Nephron (organoid): ENCODE measurements around the gene ANO3.

Experiments
- H3K27ac Mint-ChIP-seq, 3 experiments: 2 replicates each; pipeline ENCODE4 v1.8.0; 2020; ENCODE audit warnings: mixed read lengths in 3 of 3, mild to moderate bottlenecking in 2 of 3, moderate library complexity in 1 of 3
- H3K27me3 Mint-ChIP-seq: 2 replicates; pipeline ENCODE4 v1.8.0; 2021; ENCODE audit warnings: low read depth, mild to moderate bottlenecking, moderate library complexity, mixed read lengths
- H3K36me3 Mint-ChIP-seq: 2 replicates; pipeline ENCODE4 v1.8.0; 2020; ENCODE audit warnings: low read depth, mixed read lengths
- H3K4me1 Mint-ChIP-seq: 2 replicates; pipeline ENCODE4 v1.8.0; 2020; ENCODE audit warnings: mixed read lengths
- H3K4me3 Mint-ChIP-seq, 3 experiments: 2 replicates each; pipeline ENCODE4 v1.8.0; 2020; ENCODE audit warnings: mild to moderate bottlenecking in 3 of 3, mixed read lengths in 3 of 3, moderate library complexity in 2 of 3
- H3K9me3 Mint-ChIP-seq: 2 replicates; pipeline ENCODE4 v1.8.0; 2020; ENCODE audit warnings: mixed read lengths
- TF ChIP-seq, protein P1 (sequence below), 3 experiments: fragments of 200-600 bp; sonication (generic); IDR thresholded peaks; one replicate each; pipeline ENCODE4 v1.5.0; 2021; ENCODE audit warnings: antibody characterized with exemption in 3 of 3; ENCODE audit not compliant: unreplicated experiment in 3 of 3

Gene ANO3

GRCh38 chr11:26537341-26537740 is 205.4 kb downstream of the ANO3 start:
- TF ChIP-seq, protein P1, sequence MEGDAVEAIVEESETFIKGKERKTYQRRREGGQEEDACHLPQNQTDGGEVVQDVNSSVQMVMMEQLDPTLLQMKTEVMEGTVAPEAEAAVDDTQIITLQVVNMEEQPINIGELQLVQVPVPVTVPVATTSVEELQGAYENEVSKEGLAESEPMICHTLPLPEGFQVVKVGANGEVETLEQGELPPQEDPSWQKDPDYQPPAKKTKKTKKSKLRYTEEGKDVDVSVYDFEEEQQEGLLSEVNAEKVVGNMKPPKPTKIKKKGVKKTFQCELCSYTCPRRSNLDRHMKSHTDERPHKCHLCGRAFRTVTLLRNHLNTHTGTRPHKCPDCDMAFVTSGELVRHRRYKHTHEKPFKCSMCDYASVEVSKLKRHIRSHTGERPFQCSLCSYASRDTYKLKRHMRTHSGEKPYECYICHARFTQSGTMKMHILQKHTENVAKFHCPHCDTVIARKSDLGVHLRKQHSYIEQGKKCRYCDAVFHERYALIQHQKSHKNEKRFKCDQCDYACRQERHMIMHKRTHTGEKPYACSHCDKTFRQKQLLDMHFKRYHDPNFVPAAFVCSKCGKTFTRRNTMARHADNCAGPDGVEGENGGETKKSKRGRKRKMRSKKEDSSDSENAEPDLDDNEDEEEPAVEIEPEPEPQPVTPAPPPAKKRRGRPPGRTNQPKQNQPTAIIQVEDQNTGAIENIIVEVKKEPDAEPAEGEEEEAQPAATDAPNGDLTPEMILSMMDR (IDR thresholded peaks at IDR 0.05; ENCODE audit: unreplicated experiment in 3 of 3) = no peak
- Mint-ChIP-seq H3K27me3 (no peaks in the 10 kb centered on the region), H3K9me3 (no peaks in the 10 kb centered on the region), H3K36me3 (peaks cover 4% of the 10 kb centered on the region), H3K27ac (no peak overlapping the region), H3K4me1 (no peaks in the 10 kb centered on the region), H3K4me3 (no peak overlapping the region)

DNA sequence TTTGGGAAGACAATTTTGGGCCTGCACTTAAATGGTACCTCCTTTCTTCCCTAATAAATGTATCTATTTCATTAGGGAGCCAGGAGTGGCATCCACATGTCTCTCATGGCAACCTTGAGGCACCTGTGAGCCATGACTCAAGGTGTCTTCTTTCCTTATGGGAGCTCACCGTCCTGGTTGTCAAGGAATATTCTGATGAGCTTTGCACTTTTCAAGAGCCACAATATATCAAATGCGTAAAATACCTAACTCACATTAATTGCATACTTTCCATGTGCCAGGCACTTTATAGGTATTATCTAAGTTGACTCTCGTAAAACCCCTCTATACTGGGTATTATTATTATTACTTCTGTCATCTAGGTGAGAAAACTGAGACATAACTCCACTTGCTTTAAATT is 207.6 kb downstream of the ANO3 start:
- peaks cover 4% of the 10 kb centered on the region for H3K9me3 Mint-ChIP-seq
- TF ChIP-seq, protein P1 (IDR thresholded peaks at IDR 0.05; ENCODE audit: unreplicated experiment in 3 of 3) = no peak
- no peaks in the 10 kb centered on the region for H3K27me3 Mint-ChIP-seq
- peaks cover 4% of the 10 kb centered on the region for H3K36me3 Mint-ChIP-seq
- no peak overlapping the region for H3K27ac Mint-ChIP-seq
- no peaks in the 10 kb centered on the region for H3K4me1 Mint-ChIP-seq
- H3K4me3 Mint-ChIP-seq = no peak overlapping the region

DNA sequence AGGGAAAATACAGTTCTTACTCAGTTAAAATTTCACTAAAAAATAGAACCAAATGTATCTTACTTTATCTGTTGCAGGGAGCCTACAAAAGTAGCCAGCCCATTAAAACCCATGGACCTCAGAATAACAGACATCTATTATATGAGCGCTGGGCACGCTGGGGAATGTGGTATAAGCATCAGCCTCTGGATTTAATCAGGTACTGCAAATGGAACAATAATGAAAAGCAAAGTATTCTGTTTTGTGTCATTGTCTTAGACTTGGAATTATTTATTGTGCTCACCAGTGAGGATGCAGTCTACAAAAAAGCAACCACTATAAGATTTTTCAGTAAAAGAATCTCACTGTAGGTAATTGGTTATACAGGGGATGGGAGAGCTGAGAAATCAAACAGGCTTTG is 209.9 kb downstream of the ANO3 start:
- peaks cover 4% of the 10 kb centered on the region for H3K9me3 Mint-ChIP-seq
- no peaks in the 10 kb centered on the region for H3K4me1 Mint-ChIP-seq
- no peak overlapping the region for H3K27ac Mint-ChIP-seq
- H3K27me3 Mint-ChIP-seq = no peaks in the 10 kb centered on the region
- H3K4me3 Mint-ChIP-seq = no peak overlapping the region
- H3K36me3 Mint-ChIP-seq = peaks cover 4% of the 10 kb centered on the region
- TF ChIP-seq, protein P1 (IDR thresholded peaks at IDR 0.05; ENCODE audit: unreplicated experiment in 3 of 3) = no peak

DNA sequence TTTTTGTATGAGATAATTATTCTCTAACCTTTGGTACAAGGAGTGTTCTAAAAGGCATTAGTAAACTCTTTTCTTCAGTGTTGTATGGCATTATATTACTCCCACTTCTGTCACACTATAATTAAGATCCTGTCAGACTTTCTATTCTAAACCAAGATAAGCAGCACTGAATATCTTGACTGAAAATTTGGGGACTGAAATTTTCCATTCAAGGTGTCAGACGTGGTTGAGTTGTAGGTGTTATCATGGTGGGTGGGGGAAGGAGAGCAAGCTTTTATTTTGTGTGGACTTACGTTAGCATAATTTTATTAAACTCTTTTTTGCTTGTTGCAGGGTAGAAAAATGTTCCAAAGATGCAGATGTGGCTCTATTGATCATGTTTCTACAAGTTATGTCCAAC is 217.2 kb downstream of the ANO3 start:
- Mint-ChIP-seq H3K4me3 (no peak overlapping the region), H3K36me3 (no peaks in the 10 kb centered on the region), H3K9me3 (no peaks in the 10 kb centered on the region), H3K4me1 (no peaks in the 10 kb centered on the region), H3K27me3 (peaks cover 4% of the 10 kb centered on the region), H3K27ac (no peak overlapping the region)
- TF ChIP-seq, protein P1 (IDR thresholded peaks at IDR 0.05; ENCODE audit: unreplicated experiment in 3 of 3) = no peak

DNA sequence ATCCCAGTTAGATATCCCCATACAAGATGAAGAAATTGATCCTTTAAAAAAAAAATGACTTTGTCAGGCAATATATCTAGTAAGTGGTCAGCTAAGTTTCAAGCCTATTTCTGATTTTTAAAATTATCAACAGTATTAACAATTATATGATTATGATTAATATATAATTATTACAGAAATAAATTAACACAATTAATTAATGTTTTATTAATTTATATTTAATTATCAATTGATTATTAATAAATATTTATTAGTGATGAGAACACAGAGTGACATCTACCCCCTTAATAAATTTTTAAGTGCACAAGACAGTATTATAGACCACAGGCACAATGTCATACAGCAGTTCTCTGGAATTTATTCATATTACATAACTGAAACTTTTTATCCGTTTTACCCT is 218.1 kb downstream of the ANO3 start:
- Mint-ChIP-seq H3K4me3 (no peak overlapping the region), H3K27me3 (peaks cover 4% of the 10 kb centered on the region), H3K4me1 (no peaks in the 10 kb centered on the region), H3K9me3 (no peaks in the 10 kb centered on the region), H3K36me3 (no peaks in the 10 kb centered on the region), H3K27ac (no peak overlapping the region)
- TF ChIP-seq, protein P1 (IDR thresholded peaks at IDR 0.05; ENCODE audit: unreplicated experiment in 3 of 3) = no peak

DNA sequence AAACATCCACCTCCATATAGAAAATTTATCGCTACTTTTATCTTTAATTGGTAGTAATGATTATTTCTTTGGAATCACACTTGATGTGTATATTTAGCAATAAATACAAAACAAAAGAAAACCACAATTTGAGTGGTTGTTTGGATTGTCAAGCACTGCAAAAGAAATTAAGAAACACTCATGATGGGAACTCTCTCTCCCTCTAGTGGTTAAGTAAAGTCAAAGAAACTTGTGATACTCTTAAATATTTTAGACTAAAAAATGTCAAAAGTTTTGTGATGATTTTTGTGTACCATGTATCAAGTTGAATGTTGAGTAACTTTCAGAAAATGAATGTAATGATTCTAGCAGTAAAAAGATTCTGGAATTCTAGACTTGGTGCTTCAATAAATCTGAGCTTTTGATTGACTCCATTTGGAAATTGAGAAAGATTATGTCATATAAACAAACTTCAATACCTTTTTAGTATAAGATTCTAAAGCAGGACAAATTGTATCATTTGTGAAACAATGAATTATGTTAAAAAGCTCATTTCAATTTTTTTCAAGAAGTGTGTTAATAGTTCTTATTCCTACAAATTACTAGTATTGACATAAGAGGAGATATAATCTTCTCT is 219.4 kb downstream of the ANO3 start:
- Mint-ChIP-seq H3K4me1 (no peaks in the 10 kb centered on the region), H3K36me3 (no peaks in the 10 kb centered on the region), H3K4me3 (no peak overlapping the region), H3K27ac (no peak overlapping the region), H3K27me3 (peaks cover 4% of the 10 kb centered on the region), H3K9me3 (no peaks in the 10 kb centered on the region)
- TF ChIP-seq, protein P1 (IDR thresholded peaks at IDR 0.05; ENCODE audit: unreplicated experiment in 3 of 3) = peak; percentile 46 to 64 (median 52)
